Vagina (tissue), 2 donors: ENCODE data around the gene ATP6V1C2. TPM values are rescaled to one million over a fixed set of nuclear protein-coding genes. Genes with fewer than 3 reads are reported as not detected.

Experiments
- DNase-seq, 2 donors: peaks; one replicate each; pipeline ENCODE4 v3.0.0-alpha.2; 2017; ENCODE audit errors: extremely low spot score in 2 of 2
- H3K27ac ChIP-seq: fragments of 200-600 bp; sonication (generic); one replicate; pipeline ENCODE4 v1.5.1; 2019
- H3K27me3 ChIP-seq: fragments of 200-600 bp; sonication (generic); one replicate; pipeline ENCODE4 v1.5.1; 2019
- H3K36me3 ChIP-seq, 2 donors: fragments of 200-600 bp; sonication (generic); one replicate each; pipeline ENCODE4 v1.5.1; 2017 to 2019
- H3K4me1 ChIP-seq: fragments of 200-600 bp; sonication (generic); one replicate; pipeline ENCODE4 v1.5.1; 2019
- H3K4me3 ChIP-seq, 2 donors: fragments of 200-600 bp; sonication (generic); 1 replicate in 1 of 2; 2 replicates in 1 of 2; pipeline ENCODE4 v1.5.1; 2016 to 2019
- H3K9me3 ChIP-seq: fragments of 200-600 bp; sonication (generic); one replicate; pipeline ENCODE4 v1.5.1; 2019
- CTCF ChIP-seq, 3 experiments: fragments of 450-650 bp in 2 of 3; fragments of 200-600 bp in 1 of 3; sonication (generic) in 1 of 3; IDR thresholded peaks; one replicate each; pipeline ENCODE4 v1.5.1; 2017 to 2019; ENCODE audit warnings: antibody characterized with exemption in 3 of 3, mild to moderate bottlenecking in 2 of 3, moderate library complexity in 2 of 3
- POLR2A ChIP-seq, 2 donors: fragments of 450-650 bp; IDR thresholded peaks; one replicate each; pipeline ENCODE4 v1.6.1; 2017; ENCODE audit warnings: antibody characterized with exemption in 2 of 2, mild to moderate bottlenecking in 2 of 2, moderate library complexity in 2 of 2
- POLR2AphosphoS5 ChIP-seq, 2 donors: sonication (generic); formaldehyde crosslinking; IDR thresholded peaks; one replicate each; pipeline ENCODE4 v1.9.0; 2017; ENCODE audit warnings: antibody characterized with exemption in 2 of 2, mild to moderate bottlenecking in 2 of 2, low read depth in 1 of 2; ENCODE audit not compliant: insufficient read depth in 1 of 2
- intact Hi-C: fragments of 100-400 bp; cut with DNase I; formaldehyde crosslinking; loops from one replicate; pipeline ENCODE4 v1.15.1; 2023
- total RNA-seq: library from RNA; depleted of rRNA; stranded (reverse); fragments of >200 nt; gene quantifications from one replicate; pipeline ENCODE4 v1.2.3, GENCODE V29; 2016

ATP6V1C2 gene
- total RNA-seq, 1 donor from 2014 or later: 134 TPM

GRCh38 chr2:10753876-10754275 lies 32.4 kb downstream of the ATP6V1C2 start:
- no peaks in the 10 kb centered on the region for H3K27me3 ChIP-seq
- H3K4me3 ChIP-seq: no peak overlapping the region
- TF ChIP-seq POLR2AphosphoS5 (IDR thresholded peaks at IDR 0.05; ENCODE audit: insufficient read depth in 1 of 2, low read depth in 1 of 2): no peak
- TF ChIP-seq POLR2A (IDR thresholded peaks at IDR 0.05): no peak
- no peak for TF ChIP-seq CTCF (IDR thresholded peaks at IDR 0.05)
- intact Hi-C loops: no loop called here
- no peaks in the 10 kb centered on the region for H3K4me1 ChIP-seq
- H3K36me3 ChIP-seq: no peaks in the 10 kb centered on the region
- H3K27ac ChIP-seq: no peak overlapping the region
- DNase-seq: no peak
- no peaks in the 10 kb centered on the region for H3K9me3 ChIP-seq

DNA sequence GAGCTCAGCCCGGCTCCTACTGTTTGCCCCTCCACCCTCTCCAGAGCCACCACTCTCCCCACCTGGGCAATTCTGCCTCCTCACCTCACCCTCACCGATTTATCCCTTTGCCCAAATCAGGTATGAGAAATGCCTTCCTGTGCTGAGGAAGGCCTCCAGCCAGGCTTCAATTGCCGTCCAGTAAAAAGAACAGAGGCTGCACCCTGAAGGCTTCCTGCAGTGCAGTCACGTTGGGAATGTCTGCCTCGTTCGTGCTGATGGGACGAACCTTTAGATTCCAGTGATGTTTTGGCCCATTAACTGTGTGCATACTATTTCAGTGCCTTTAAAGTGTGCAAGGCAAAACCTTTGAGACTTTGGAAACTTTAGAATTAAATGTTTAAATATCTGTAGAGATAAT lies 34.2 kb downstream of the ATP6V1C2 start:
- intact Hi-C loops: no loop called here
- TF ChIP-seq CTCF (IDR thresholded peaks at IDR 0.05) (no peak), POLR2AphosphoS5 (IDR thresholded peaks at IDR 0.05; ENCODE audit: insufficient read depth in 1 of 2, low read depth in 1 of 2) (no peak), POLR2A (IDR thresholded peaks at IDR 0.05) (no peak)
- Histone ChIP-seq H3K27ac (no peak overlapping the region), H3K4me3 (no peak overlapping the region), H3K9me3 (no peaks in the 10 kb centered on the region), H3K36me3 (no peaks in the 10 kb centered on the region), H3K27me3 (no peaks in the 10 kb centered on the region), H3K4me1 (no peaks in the 10 kb centered on the region)
- no peak for DNase-seq

GRCh38 chr2:10757814-10758286 lies 36.4 kb downstream of the ATP6V1C2 start:
- H3K9me3 ChIP-seq: no peaks in the 10 kb centered on the region
- no peak overlapping the region for H3K4me3 ChIP-seq
- H3K27ac ChIP-seq: no peak overlapping the region
- no peaks in the 10 kb centered on the region for H3K36me3 ChIP-seq
- DNase-seq: no peak
- TF ChIP-seq POLR2AphosphoS5 (IDR thresholded peaks at IDR 0.05; ENCODE audit: insufficient read depth in 1 of 2, low read depth in 1 of 2) (no peak), POLR2A (IDR thresholded peaks at IDR 0.05) (no peak), CTCF (IDR thresholded peaks at IDR 0.05) (no peak)
- no peaks in the 10 kb centered on the region for H3K4me1 ChIP-seq
- intact Hi-C loops: no loop called here
- H3K27me3 ChIP-seq: no peaks in the 10 kb centered on the region

DNA sequence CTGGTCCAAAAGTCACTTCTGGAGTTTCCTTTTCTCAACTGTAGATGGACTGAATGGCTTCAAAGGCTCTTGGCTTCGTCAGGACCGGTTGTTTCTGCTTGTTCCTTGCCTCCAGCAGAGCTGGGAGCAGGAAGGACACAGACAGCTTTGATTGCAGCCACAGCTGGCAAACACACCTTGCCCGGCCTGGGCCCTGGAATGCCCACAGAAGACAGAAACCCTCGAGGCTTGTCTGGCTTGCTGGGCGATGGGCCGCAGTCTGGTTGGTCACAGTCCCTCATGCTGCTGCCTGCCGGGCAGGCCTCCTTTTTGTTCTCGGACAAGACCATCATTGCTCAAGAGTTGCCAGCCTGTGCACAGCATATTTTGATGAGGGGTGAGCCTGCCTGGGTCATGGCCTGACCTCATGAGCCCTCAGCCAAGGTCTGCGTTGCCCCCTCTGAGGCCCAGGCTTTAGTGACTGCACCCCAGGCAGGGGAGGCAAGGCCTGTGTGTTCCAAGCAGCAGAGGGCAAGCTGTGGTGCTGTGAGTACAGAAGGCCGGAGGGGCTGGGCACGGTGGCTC lies 37.8 kb downstream of the ATP6V1C2 start:
- Histone ChIP-seq H3K9me3 (no peaks in the 10 kb centered on the region), H3K4me1 (no peaks in the 10 kb centered on the region), H3K27me3 (no peaks in the 10 kb centered on the region), H3K36me3 (no peaks in the 10 kb centered on the region), H3K27ac (no peak overlapping the region), H3K4me3 (no peak overlapping the region)
- intact Hi-C loops: no loop called here
- no peak for DNase-seq
- no peak for TF ChIP-seq POLR2A (IDR thresholded peaks at IDR 0.05)

- no peaks in the 10 kb centered on the region for H3K4me1 ChIP-seq
- TF ChIP-seq POLR2AphosphoS5 (IDR thresholded peaks at IDR 0.05; ENCODE audit: insufficient read depth in 1 of 2, low read depth in 1 of 2) (no peak), POLR2A (IDR thresholded peaks at IDR 0.05) (no peak), CTCF (IDR thresholded peaks at IDR 0.05) (no peak)
- H3K4me3 ChIP-seq: no peak overlapping the region
- intact Hi-C loops: no loop called here
- H3K9me3 ChIP-seq: no peaks in the 10 kb centered on the region
- H3K36me3 ChIP-seq: no peaks in the 10 kb centered on the region
- H3K27me3 ChIP-seq: no peaks in the 10 kb centered on the region
- no peak overlapping the region for H3K27ac ChIP-seq
- no peak for DNase-seq
Observed at GRCh38 chr2:10760794-10761504, 39.5 kb downstream of the ATP6V1C2 start.
